Measurements from ENCODE around the gene IL24.

Gene IL24

DNA sequence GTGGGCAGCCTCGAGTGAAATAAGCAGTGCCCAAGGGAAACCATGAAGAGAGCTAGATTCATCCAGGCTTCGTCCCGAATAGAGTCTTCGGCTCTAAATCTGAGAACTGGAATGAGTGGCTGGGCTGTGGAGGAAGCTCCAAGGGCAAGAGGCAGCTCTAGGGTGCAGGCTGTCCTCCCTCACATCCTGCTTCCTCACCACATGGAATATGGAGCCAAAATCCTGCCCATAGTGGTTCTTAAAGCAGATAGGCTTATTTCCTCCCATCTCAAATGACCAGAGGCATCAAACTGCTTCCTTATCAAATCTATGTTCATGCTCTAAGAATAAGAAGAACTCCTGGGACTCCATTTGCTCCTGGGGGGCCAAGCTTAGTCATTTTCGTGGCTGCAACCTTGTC is 2.5 kb downstream of the IL24 start:
- Histone ChIP-seq H3K4me1 (ENCODE audit: control insufficient read depth in 5 of 5, insufficient read depth in 5 of 5, low read length in 5 of 5) (peaks cover 0 to 8% (median 0%) of the 10 kb centered on the region in 5 donors), H3K9ac (ENCODE audit: low read length in 5 of 5) (no peak overlapping the region), H3K27me3 (ENCODE audit: control insufficient read depth in 5 of 5, insufficient read depth in 4 of 5, low read length in 5 of 5) (peaks cover 0 to 5% (median 0%) of the 10 kb centered on the region in 5 donors), H3K36me3 (ENCODE audit: control insufficient read depth in 5 of 5, insufficient read depth in 5 of 5, low read length in 5 of 5) (no peaks in the 10 kb centered on the region), H3K4me3 (ENCODE audit: low read depth in 1 of 5, low read length in 5 of 5) (no peak overlapping the region), H3K27ac (ENCODE audit: low read depth, low read length) (no peak overlapping the region), H3K9me3 (ENCODE audit: control insufficient read depth in 5 of 5, low read length in 5 of 5) (no peaks in the 10 kb centered on the region)

DNA sequence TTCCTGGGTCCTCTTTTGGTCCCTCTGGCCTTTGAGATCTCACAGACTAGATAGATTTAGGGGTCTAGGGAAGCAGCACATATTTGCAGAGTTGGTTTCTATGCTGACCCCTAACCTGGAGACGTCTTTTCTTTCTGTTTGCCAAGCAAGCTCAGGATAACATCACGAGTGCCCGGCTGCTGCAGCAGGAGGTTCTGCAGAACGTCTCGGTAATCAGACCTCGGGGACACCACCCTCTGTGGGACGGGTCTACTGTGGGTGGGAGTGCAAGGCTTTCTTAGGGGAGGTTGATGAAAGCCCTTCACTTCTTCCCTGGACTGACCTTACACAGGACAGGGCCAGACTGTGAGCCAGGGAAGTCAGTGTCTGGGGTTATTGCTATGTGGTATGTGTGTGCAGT is 2.9 kb downstream of the IL24 start:
- Histone ChIP-seq H3K4me3 (ENCODE audit: low read depth in 1 of 5, low read length in 5 of 5) (no peak overlapping the region), H3K9ac (ENCODE audit: low read length in 5 of 5) (no peak overlapping the region), H3K4me1 (ENCODE audit: control insufficient read depth in 5 of 5, insufficient read depth in 5 of 5, low read length in 5 of 5) (peaks cover 0 to 8% (median 0%) of the 10 kb centered on the region in 5 donors), H3K9me3 (ENCODE audit: control insufficient read depth in 5 of 5, low read length in 5 of 5) (no peaks in the 10 kb centered on the region), H3K36me3 (ENCODE audit: control insufficient read depth in 5 of 5, insufficient read depth in 5 of 5, low read length in 5 of 5) (no peaks in the 10 kb centered on the region), H3K27ac (ENCODE audit: low read depth, low read length) (no peak overlapping the region), H3K27me3 (ENCODE audit: control insufficient read depth in 5 of 5, insufficient read depth in 4 of 5, low read length in 5 of 5) (peaks cover 0 to 5% (median 0%) of the 10 kb centered on the region in 5 donors)

DNA sequence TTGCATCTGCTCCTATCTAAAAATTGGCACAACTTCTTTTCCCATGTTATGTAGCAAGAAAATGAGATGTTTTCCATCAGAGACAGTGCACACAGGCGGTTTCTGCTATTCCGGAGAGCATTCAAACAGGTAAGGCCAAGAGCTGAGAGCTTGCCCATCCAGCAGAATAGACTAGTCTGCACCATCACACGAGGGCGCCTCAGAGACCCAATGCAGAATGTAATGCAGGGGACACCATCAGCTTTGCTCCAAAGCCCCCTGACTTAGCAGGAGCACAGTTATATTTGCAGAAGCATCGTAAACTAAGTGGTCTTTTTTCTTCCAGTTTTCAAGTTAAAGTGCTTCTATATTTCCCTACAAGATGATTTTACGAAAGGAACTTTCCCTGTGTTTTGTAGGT is 4.7 kb downstream of the IL24 start:
- peaks cover 0 to 5% (median 0%) of the 10 kb centered on the region in 5 donors for H3K27me3 ChIP-seq (ENCODE audit: control insufficient read depth in 5 of 5, insufficient read depth in 4 of 5, low read length in 5 of 5)
- H3K9me3 ChIP-seq (ENCODE audit: control insufficient read depth in 5 of 5, low read length in 5 of 5) = no peaks in the 10 kb centered on the region
- peaks cover 0 to 3% (median 0%) of the 10 kb centered on the region in 5 donors for H3K4me1 ChIP-seq (ENCODE audit: control insufficient read depth in 5 of 5, insufficient read depth in 5 of 5, low read length in 5 of 5)
- H3K4me3 ChIP-seq (ENCODE audit: low read depth in 1 of 5, low read length in 5 of 5) = no peak overlapping the region
- no peaks in the 10 kb centered on the region for H3K36me3 ChIP-seq (ENCODE audit: control insufficient read depth in 5 of 5, insufficient read depth in 5 of 5, low read length in 5 of 5)
- H3K27ac ChIP-seq (ENCODE audit: low read depth, low read length) = no peak overlapping the region
- no peak overlapping the region for H3K9ac ChIP-seq (ENCODE audit: low read length in 5 of 5)

DNA sequence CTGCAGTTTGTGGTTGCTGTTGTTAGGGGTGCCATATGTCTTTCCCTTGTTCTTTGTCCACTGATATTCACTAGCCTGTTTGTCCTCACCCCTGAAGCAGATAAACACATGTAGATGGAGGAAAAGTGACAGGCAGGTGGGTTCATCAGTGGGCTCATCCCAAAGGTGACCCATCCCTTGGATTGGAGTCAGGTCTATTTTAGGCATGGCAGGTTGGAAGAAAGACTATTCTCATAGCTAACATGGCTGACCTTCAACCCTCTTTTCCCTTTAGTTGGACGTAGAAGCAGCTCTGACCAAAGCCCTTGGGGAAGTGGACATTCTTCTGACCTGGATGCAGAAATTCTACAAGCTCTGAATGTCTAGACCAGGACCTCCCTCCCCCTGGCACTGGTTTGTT is 5.5 kb downstream of the IL24 start:
- H3K27me3 ChIP-seq (ENCODE audit: control insufficient read depth in 5 of 5, insufficient read depth in 4 of 5, low read length in 5 of 5) = peaks cover 0 to 4% (median 0%) of the 10 kb centered on the region in 5 donors
- no peaks in the 10 kb centered on the region for H3K36me3 ChIP-seq (ENCODE audit: control insufficient read depth in 5 of 5, insufficient read depth in 5 of 5, low read length in 5 of 5)
- H3K9me3 ChIP-seq (ENCODE audit: control insufficient read depth in 5 of 5, low read length in 5 of 5) = no peaks in the 10 kb centered on the region
- no peak overlapping the region for H3K27ac ChIP-seq (ENCODE audit: low read depth, low read length)
- H3K4me3 ChIP-seq (ENCODE audit: low read depth in 1 of 5, low read length in 5 of 5) = no peak overlapping the region
- peaks cover 0 to 10% (median 0%) of the 10 kb centered on the region in 5 donors for H3K4me1 ChIP-seq (ENCODE audit: control insufficient read depth in 5 of 5, insufficient read depth in 5 of 5, low read length in 5 of 5)
- no peak overlapping the region for H3K9ac ChIP-seq (ENCODE audit: low read length in 5 of 5)

DNA sequence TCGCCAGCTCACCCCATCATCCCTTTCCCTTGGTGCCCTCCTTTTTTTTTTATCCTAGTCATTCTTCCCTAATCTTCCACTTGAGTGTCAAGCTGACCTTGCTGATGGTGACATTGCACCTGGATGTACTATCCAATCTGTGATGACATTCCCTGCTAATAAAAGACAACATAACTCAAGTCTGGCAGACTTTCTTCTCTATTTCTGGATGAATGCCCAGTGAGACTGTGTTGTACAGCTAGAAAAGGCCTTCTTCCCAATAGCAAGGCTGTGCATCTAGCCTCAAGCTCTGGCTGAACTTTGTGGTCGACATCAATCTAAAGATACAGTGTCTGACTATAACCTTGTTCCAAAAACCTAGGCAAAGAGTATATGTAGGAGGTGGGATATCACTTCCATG is 6.4 kb downstream of the IL24 start:
- no peaks in the 10 kb centered on the region for H3K9me3 ChIP-seq (ENCODE audit: control insufficient read depth in 5 of 5, low read length in 5 of 5)
- no peak overlapping the region for H3K9ac ChIP-seq (ENCODE audit: low read length in 5 of 5)
- no peak overlapping the region for H3K27ac ChIP-seq (ENCODE audit: low read depth, low read length)
- no peaks in the 10 kb centered on the region for H3K36me3 ChIP-seq (ENCODE audit: control insufficient read depth in 5 of 5, insufficient read depth in 5 of 5, low read length in 5 of 5)
- peaks cover 0 to 10% (median 0%) of the 10 kb centered on the region in 5 donors for H3K4me1 ChIP-seq (ENCODE audit: control insufficient read depth in 5 of 5, insufficient read depth in 5 of 5, low read length in 5 of 5)
- peaks cover 0 to 4% (median 0%) of the 10 kb centered on the region in 5 donors for H3K27me3 ChIP-seq (ENCODE audit: control insufficient read depth in 5 of 5, insufficient read depth in 4 of 5, low read length in 5 of 5)
- no peak overlapping the region for H3K4me3 ChIP-seq (ENCODE audit: low read depth in 1 of 5, low read length in 5 of 5)

DNA sequence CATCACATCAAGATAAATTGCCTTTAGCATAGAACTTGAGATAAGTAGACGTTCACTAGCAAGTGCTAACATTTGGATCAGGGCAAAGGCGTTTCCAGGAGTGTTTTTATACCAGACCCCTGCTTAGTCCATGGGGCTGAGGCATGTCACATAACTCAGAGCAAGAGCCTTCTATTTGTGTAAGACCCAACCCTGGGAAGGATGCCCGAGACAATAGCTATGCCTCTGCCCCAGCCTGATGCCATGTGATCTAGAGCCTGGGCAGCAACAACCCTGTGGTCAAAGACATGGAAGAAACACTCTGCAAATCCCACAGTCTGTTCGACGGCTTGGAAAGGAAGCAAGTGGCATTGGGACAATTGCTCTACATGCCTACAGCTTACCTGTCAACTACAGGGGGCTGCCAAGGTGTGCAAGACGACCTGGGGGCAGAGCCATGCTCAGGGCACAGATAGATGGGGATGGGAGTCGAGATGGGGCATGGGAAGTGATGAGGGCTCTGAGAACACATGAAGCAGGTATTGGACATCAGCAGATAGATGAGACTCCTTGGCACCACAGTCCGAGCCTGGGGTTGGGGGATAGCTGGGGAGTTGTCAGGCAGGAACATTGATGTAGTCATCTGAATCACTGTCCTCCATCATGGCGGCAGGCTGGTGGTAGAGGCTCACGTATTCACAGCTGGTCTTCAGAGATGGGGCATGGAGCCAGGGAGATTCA is 7.3 kb downstream of the IL24 start:
- Histone ChIP-seq H3K27ac (ENCODE audit: low read depth, low read length) (no peak overlapping the region), H3K36me3 (ENCODE audit: control insufficient read depth in 5 of 5, insufficient read depth in 5 of 5, low read length in 5 of 5) (no peaks in the 10 kb centered on the region), H3K4me3 (ENCODE audit: low read depth in 1 of 5, low read length in 5 of 5) (no peak overlapping the region), H3K9ac (ENCODE audit: low read length in 5 of 5) (no peak overlapping the region), H3K4me1 (ENCODE audit: control insufficient read depth in 5 of 5, insufficient read depth in 5 of 5, low read length in 5 of 5) (peaks cover 0 to 17% (median 6%) of the 10 kb centered on the region in 5 donors), H3K27me3 (ENCODE audit: control insufficient read depth in 5 of 5, insufficient read depth in 4 of 5, low read length in 5 of 5) (peaks cover 0 to 8% (median 0%) of the 10 kb centered on the region in 5 donors), H3K9me3 (ENCODE audit: control insufficient read depth in 5 of 5, low read length in 5 of 5) (no peaks in the 10 kb centered on the region)

DNA sequence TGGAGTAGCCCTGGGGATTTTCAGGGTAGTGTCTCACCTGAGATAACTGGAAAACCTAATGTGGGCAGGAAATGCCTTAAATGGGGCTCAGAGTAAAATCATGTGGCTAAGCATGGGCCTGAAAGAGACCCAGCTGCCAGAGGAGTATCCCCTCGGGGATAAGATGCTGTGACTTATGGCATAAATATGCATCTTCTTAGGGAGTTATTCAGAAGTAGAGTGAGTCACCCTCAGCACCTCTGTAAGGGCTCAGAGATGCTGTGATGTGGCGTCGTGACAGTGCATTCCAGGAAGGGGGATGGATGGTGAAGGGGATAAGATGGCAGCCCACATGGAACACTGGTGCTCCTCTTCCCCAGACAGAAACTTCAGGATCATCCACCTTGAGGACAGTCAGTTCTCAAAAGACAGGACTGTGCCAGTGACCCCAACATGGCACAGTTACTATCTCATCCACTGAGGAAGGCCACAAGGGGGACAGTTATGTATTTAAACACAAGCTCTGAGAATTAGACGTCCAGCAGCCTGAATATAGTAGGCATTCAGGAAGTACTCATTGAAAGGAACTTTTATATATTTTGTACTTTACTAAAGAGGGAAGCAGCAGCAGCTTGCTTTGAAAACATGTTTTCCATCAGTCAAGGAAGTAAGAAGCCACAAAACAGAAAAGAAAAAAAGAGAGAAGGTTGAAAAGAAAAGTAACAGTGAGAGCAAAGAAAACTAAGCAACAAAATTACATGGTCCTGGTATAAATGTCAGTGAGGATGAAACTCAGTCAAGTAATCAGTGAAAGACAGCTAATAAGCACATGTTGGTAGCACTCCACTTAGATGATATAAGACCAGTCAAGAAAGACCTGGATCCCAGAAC is 8.3 kb downstream of the IL24 start:
- Histone ChIP-seq H3K27ac (ENCODE audit: low read depth, low read length) (no peak overlapping the region), H3K4me3 (ENCODE audit: low read depth in 1 of 5, low read length in 5 of 5) (no peak overlapping the region), H3K27me3 (ENCODE audit: control insufficient read depth in 5 of 5, insufficient read depth in 4 of 5, low read length in 5 of 5) (peaks cover 0 to 17% (median 6%) of the 10 kb centered on the region in 5 donors), H3K4me1 (ENCODE audit: control insufficient read depth in 5 of 5, insufficient read depth in 5 of 5, low read length in 5 of 5) (peaks cover 0 to 23% (median 11%) of the 10 kb centered on the region in 5 donors), H3K9me3 (ENCODE audit: control insufficient read depth in 5 of 5, low read length in 5 of 5) (no peaks in the 10 kb centered on the region), H3K9ac (ENCODE audit: low read length in 5 of 5) (no peak overlapping the region), H3K36me3 (ENCODE audit: control insufficient read depth in 5 of 5, insufficient read depth in 5 of 5, low read length in 5 of 5) (no peaks in the 10 kb centered on the region)

DNA sequence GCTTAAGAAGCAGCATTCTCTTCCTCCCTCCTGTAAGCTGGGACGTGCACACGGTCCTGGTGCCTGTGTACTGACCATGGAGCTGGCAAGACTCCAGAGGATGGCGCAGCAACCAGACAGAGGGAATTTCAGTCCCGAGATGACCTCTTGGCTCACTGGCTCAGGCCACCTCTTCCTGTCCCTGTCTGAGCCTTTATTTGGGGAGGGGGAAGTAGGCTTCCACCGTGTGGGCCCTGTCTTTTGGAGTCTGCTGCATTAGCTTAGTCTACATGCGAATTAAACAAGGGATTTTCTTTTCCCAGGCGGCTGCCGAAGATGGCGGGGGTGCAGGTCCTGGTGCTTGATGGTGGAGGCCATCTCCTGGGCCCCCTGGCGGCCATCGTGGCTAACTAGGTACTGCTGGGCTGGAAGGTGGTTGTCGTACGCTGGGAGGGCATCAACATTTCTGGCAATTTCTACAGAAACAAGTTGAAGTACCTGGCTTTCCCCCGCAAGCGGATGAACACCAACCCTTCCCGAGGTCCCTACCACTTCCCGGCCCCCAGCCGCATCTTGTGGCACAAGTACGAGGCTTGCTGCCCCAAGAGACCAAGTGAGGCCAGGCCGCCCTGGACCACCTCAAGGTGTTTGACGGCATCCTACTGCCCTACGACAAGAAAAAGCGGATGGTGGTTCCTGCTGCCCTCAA is 10.2 kb downstream of the IL24 start:
- no peak overlapping the region for H3K27ac ChIP-seq (ENCODE audit: low read depth, low read length)
- H3K4me3 ChIP-seq (ENCODE audit: low read depth in 1 of 5, low read length in 5 of 5) = no peak overlapping the region
- H3K4me1 ChIP-seq (ENCODE audit: control insufficient read depth in 5 of 5, insufficient read depth in 5 of 5, low read length in 5 of 5) = peaks cover 0 to 23% (median 11%) of the 10 kb centered on the region in 5 donors
- no peak overlapping the region for H3K9ac ChIP-seq (ENCODE audit: low read length in 5 of 5)
- H3K27me3 ChIP-seq (ENCODE audit: control insufficient read depth in 5 of 5, insufficient read depth in 4 of 5, low read length in 5 of 5) = peaks cover 0 to 17% (median 6%) of the 10 kb centered on the region in 5 donors
- no peaks in the 10 kb centered on the region for H3K9me3 ChIP-seq (ENCODE audit: control insufficient read depth in 5 of 5, low read length in 5 of 5)
- H3K36me3 ChIP-seq (ENCODE audit: control insufficient read depth in 5 of 5, insufficient read depth in 5 of 5, low read length in 5 of 5) = no peaks in the 10 kb centered on the region

DNA sequence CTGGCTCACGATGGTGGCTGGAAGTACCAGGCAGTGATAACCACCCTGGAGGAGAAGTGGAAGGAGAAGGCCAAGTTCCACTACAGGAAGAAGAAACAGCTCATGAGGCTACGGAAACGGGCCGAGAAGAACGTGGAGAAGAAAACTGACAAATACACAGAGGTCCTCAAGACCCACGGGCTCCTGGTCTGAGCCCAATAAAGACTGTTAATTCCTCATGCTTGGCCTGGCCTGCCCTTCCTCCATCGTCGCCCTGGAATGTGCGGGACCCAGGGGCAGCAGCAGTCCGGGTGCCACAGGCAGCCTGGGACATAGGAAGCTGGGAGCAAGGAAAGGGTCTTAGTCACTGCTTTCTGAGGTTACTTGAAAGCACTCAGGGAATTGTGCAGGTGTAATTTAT is 10.8 kb downstream of the IL24 start:
- H3K36me3 ChIP-seq (ENCODE audit: control insufficient read depth in 5 of 5, insufficient read depth in 5 of 5, low read length in 5 of 5) = no peaks in the 10 kb centered on the region
- H3K4me3 ChIP-seq (ENCODE audit: low read depth in 1 of 5, low read length in 5 of 5) = no peak overlapping the region

More for the DNA sequence above, 10.8 kb downstream of the IL24 start:
- Histone ChIP-seq H3K27ac (ENCODE audit: low read depth, low read length) (no peak overlapping the region), H3K27me3 (ENCODE audit: control insufficient read depth in 5 of 5, insufficient read depth in 4 of 5, low read length in 5 of 5) (peaks cover 0 to 20% (median 9%) of the 10 kb centered on the region in 5 donors), H3K9me3 (ENCODE audit: control insufficient read depth in 5 of 5, low read length in 5 of 5) (no peaks in the 10 kb centered on the region), H3K9ac (ENCODE audit: low read length in 5 of 5) (no peak overlapping the region), H3K4me1 (ENCODE audit: control insufficient read depth in 5 of 5, insufficient read depth in 5 of 5, low read length in 5 of 5) (peaks cover 0 to 23% (median 15%) of the 10 kb centered on the region in 5 donors)

Measured in subcutaneous abdominal adipose tissue (tissue), 5 donors.